Esophagus squamous epithelium (tissue), 5 donors: Measurements from ENCODE around the gene MTREX. TPM values are rescaled to one million over a fixed set of nuclear protein-coding genes. Genes with fewer than 3 reads are reported as not detected.
A peak's percentile ranks its signal among the peaks of the same experiment; 100 is the strongest.

ENCODE experiments used
- DNase-seq: peaks from one replicate; lab custom pipeline; 2025; lab: John Stamatoyannopoulos, UW
- H3K27ac ChIP-seq, 4 donors: fragments of 200-600 bp; sonication (generic); one replicate each; pipeline ENCODE4 v1.5.1; 2016 to 2019; ENCODE audit warnings: mild to moderate bottlenecking in 1 of 4
- H3K27me3 ChIP-seq, 4 donors: fragments of 200-600 bp; sonication (generic); 1 replicate in 3 of 4; 2 replicates in 1 of 4; pipeline versions ENCODE4 v1.5.1 to v1.6.0; 2017 to 2021; ENCODE audit warnings: antibody characterized with exemption in 1 of 4
- H3K36me3 ChIP-seq, 3 donors: fragments of 200-600 bp; sonication (generic); one replicate each; pipeline ENCODE4 v1.5.1; 2016 to 2019
- H3K4me1 ChIP-seq, 3 donors: fragments of 200-600 bp; sonication (generic); one replicate each; pipeline ENCODE4 v1.5.1; 2017 to 2019
- H3K4me3 ChIP-seq, 4 donors: fragments of 200-600 bp; sonication (generic); 1 replicate in 3 of 4; 2 replicates in 1 of 4; pipeline ENCODE4 v1.5.1; 2016 to 2019; ENCODE audit warnings: mild to moderate bottlenecking in 2 of 4, moderate library complexity in 1 of 4
- H3K9me3 ChIP-seq, 3 donors: fragments of 200-600 bp; sonication (generic); one replicate each; pipeline ENCODE4 v1.5.1; 2016 to 2019
- POLR2A ChIP-seq, 4 donors: fragments of 450-650 bp; IDR thresholded peaks; one replicate each; pipeline ENCODE4 v1.6.1; 2017; ENCODE audit warnings: antibody characterized with exemption in 4 of 4, mild to moderate bottlenecking in 4 of 4, moderate library complexity in 3 of 4
- WGBS, 2 donors: methylation state at CpG; one replicate each; pipeline ENCODE4 v1.1.5; 2018; 5-methylcytosine and 5-hydroxymethylcytosine counted together
- intact Hi-C: fragments of 100-400 bp; cut with DNase I; formaldehyde crosslinking; loops from one replicate; pipeline ENCODE4 v1.15.0; 2022
- total RNA-seq, 4 donors: library from RNA; depleted of rRNA; stranded (reverse); fragments of >200 nt; gene quantifications; one replicate each; pipeline ENCODE4 v1.1.0, GENCODE V29; 2016
- TF ChIP-seq, protein P1 (sequence below), 6 experiments: fragments of 450-650 bp in 4 of 6; fragments of 200-600 bp in 2 of 6; sonication (generic) in 2 of 6; IDR thresholded peaks; one replicate each; pipeline ENCODE4 v1.5.1; 2016 to 2019; ENCODE audit warnings: antibody characterized with exemption in 6 of 6, mild to moderate bottlenecking in 4 of 6, moderate library complexity in 4 of 6
- donor health status: DM: yes; HTN: yes; CAD: no.

Gene MTREX
- total RNA-seq, 4 donors from 2014 or later = 63.9 to 79.3 (median 72.2) TPM

GRCh38 chr5:55304584-55304983, 3.2 kb upstream of the MTREX start:
- intact Hi-C loops = no loop called here

GRCh38 chr5:55305345-55305744, 2.4 kb upstream of the MTREX start:
- intact Hi-C loops = no loop called here
- Histone ChIP-seq H3K4me1 (peaks cover 24 to 62% (median 45%) of the 10 kb centered on the region in 3 donors), H3K4me3 (peak overlapping the region in 1 of 4 donors; percentile 83), H3K9me3 (peaks cover 0 to 6% (median 0%) of the 10 kb centered on the region in 3 donors), H3K36me3 (peaks cover 0 to 15% (median 0%) of the 10 kb centered on the region in 3 donors), H3K27ac (no peak overlapping the region), H3K27me3 (no peaks in the 10 kb centered on the region)
- TF ChIP-seq, protein P1, sequence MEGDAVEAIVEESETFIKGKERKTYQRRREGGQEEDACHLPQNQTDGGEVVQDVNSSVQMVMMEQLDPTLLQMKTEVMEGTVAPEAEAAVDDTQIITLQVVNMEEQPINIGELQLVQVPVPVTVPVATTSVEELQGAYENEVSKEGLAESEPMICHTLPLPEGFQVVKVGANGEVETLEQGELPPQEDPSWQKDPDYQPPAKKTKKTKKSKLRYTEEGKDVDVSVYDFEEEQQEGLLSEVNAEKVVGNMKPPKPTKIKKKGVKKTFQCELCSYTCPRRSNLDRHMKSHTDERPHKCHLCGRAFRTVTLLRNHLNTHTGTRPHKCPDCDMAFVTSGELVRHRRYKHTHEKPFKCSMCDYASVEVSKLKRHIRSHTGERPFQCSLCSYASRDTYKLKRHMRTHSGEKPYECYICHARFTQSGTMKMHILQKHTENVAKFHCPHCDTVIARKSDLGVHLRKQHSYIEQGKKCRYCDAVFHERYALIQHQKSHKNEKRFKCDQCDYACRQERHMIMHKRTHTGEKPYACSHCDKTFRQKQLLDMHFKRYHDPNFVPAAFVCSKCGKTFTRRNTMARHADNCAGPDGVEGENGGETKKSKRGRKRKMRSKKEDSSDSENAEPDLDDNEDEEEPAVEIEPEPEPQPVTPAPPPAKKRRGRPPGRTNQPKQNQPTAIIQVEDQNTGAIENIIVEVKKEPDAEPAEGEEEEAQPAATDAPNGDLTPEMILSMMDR (IDR thresholded peaks at IDR 0.05) = no peak
- no peak for TF ChIP-seq POLR2A (IDR thresholded peaks at IDR 0.05)
- WGBS, 2 donors = 74 to 78% methylated on average over 4 of the region's 4 CpGs
- no peak for DNase-seq

More at GRCh38 chr5:55304584-55304983, 3.2 kb upstream of the MTREX start:
- Histone ChIP-seq H3K36me3 (peaks cover 0 to 21% (median 0%) of the 10 kb centered on the region in 3 donors), H3K9me3 (peaks cover 0 to 6% (median 0%) of the 10 kb centered on the region in 3 donors), H3K27me3 (no peaks in the 10 kb centered on the region), H3K4me1 (peaks cover 24 to 54% (median 37%) of the 10 kb centered on the region in 3 donors), H3K4me3 (no peak overlapping the region), H3K27ac (no peak overlapping the region)
- TF ChIP-seq, protein P1 (IDR thresholded peaks at IDR 0.05) = no peak
- no peak for TF ChIP-seq POLR2A (IDR thresholded peaks at IDR 0.05)
- DNase-seq = no peak
- 77 to 88% methylated on average over 6 of the region's 6 CpGs for WGBS, 2 donors

GRCh38 chr5:55306641-55307382, 977 bp upstream of the MTREX start:
- Histone ChIP-seq H3K4me1 (peaks cover 24 to 75% (median 49%) of the 10 kb centered on the region in 3 donors), H3K4me3 (peak overlapping the region; percentile 78 to 94 (median 82)), H3K36me3 (peaks cover 0 to 16% (median 0%) of the 10 kb centered on the region in 3 donors), H3K9me3 (no peaks in the 10 kb centered on the region), H3K27me3 (no peaks in the 10 kb centered on the region), H3K27ac (peak overlapping the region; percentile 88 to 97 (median 93))
- TF ChIP-seq, protein P1 (IDR thresholded peaks at IDR 0.05) = no peak
- TF ChIP-seq POLR2A (IDR thresholded peaks at IDR 0.05) = no peak
- intact Hi-C loops = no loop called here
- no peak for DNase-seq
- WGBS, 2 donors = 7 to 9% methylated on average over 12 of the region's 12 CpGs

GRCh38 chr5:55308254-55308836, 556 bp downstream of the MTREX start:
- no peaks in the 10 kb centered on the region for H3K27me3 ChIP-seq
- DNase-seq = no peak
- intact Hi-C loops = no loop called here
- TF ChIP-seq POLR2A (IDR thresholded peaks at IDR 0.05) = no peak
- TF ChIP-seq, protein P1 (IDR thresholded peaks at IDR 0.05) = no peak
- H3K4me1 ChIP-seq = peaks cover 24 to 76% (median 49%) of the 10 kb centered on the region in 3 donors
- H3K36me3 ChIP-seq = peaks cover 0 to 10% (median 0%) of the 10 kb centered on the region in 3 donors
- H3K27ac ChIP-seq = peak overlapping the region; percentile 88 to 97 (median 93)
- no peaks in the 10 kb centered on the region for H3K9me3 ChIP-seq
- peak overlapping the region; percentile 78 to 94 (median 82) for H3K4me3 ChIP-seq
- 0% methylated on average over 13 of the region's 13 CpGs for WGBS, 2 donors
